GM12878 (cell line): ENCODE results near the gene SH2D2A. TPM values are rescaled to one million over a fixed set of nuclear protein-coding genes. Genes with fewer than 3 reads are reported as not detected.

Source experiments
- ATAC-seq: fragments of 200-7000 bp; cut with Tn5 transposase; 3 replicates; pipeline ENCODE4 v1.9.1; 2020; ENCODE audit warnings: mild to moderate bottlenecking, moderate library complexity
- BruUV-seq: library from RNA; stranded (reverse); fragments of 400-500 nt; replicated peaks from 2 replicates; lab custom pipeline; 2021; lab: Mats Ljungman, UMichigan
- CTCF ChIA-PET: fragments of 300-600 bp; sonication (Branson Sonifier 250); formaldehyde crosslinking; extraction: SDS; loops from one replicate; lab custom pipeline; 2021; ENCODE audit warnings: inconsistent platforms; lab: Yijun Ruan, JAX
- POLR2A ChIA-PET: fragments of 350-600 bp; formaldehyde crosslinking; extraction: SDS; loops from one replicate; lab custom pipeline; 2021; ENCODE audit warnings: inconsistent platforms; lab: Charles Lee
- RAD21 ChIA-PET: fragments of 300-600 bp; sonication (Branson Sonifier 250); formaldehyde crosslinking; loops from one replicate; lab custom pipeline; 2023; ENCODE audit warnings: antibody characterized with exemption; ENCODE audit not compliant: unreplicated experiment; lab: Charles Lee
- SMC1A ChIA-PET: fragments of 300-600 bp; sonication (Branson Sonifier 250); formaldehyde crosslinking; loops from one replicate; lab custom pipeline; 2023; ENCODE audit not compliant: unreplicated experiment, uncharacterized antibody; lab: Charles Lee
- DNase-seq: peaks from one replicate; pipeline ENCODE4 v3.0.0-alpha.2; 2011; ENCODE audit warnings: low read depth, low spot score
- FAIRE-seq: peaks from 3 replicates; lab custom pipeline; 2011; peaks lifted over from hg19 to GRCh38; lab: Jason Lieb, UNC
- H2AFZ ChIP-seq: 2 replicates; pipeline ENCODE4 v1.6.0; 2011; ENCODE audit warnings: low read depth, low read length, control low read depth; ENCODE audit not compliant: control insufficient read depth
- H3K27ac ChIP-seq: 2 replicates; pipeline ENCODE4 v1.5.1; 2011; ENCODE audit warnings: control low read depth; ENCODE audit not compliant: control insufficient read depth, insufficient read depth
- H3K27me3 ChIP-seq, 2 experiments: replicated peaks in 1 of 2; 2 replicates each; pipeline versions ENCODE4 v1.6.0 to v1.6.1; 2011; ENCODE audit warnings: low read length in 1 of 2; ENCODE audit not compliant: control insufficient read depth in 2 of 2, insufficient read depth in 2 of 2
- H3K36me3 ChIP-seq, 2 experiments: 2 replicates each; pipeline ENCODE4 v1.5.1; 2011; ENCODE audit warnings: low read length in 1 of 2; ENCODE audit not compliant: control insufficient read depth in 2 of 2, insufficient read depth in 2 of 2
- H3K4me1 ChIP-seq: 2 replicates; pipeline ENCODE4 v1.6.1; 2011; ENCODE audit warnings: mild to moderate bottlenecking, low read length, moderate library complexity, mixed read lengths; ENCODE audit not compliant: control insufficient read depth, insufficient read depth
- H3K4me2 ChIP-seq: 2 replicates; pipeline ENCODE4 v1.6.0; 2011; ENCODE audit warnings: control low read depth; ENCODE audit not compliant: control insufficient read depth, insufficient read depth
- H3K4me3 ChIP-seq: fragments of 200-600 bp; sonication (generic); 2 replicates; pipeline ENCODE4 v1.5.1; 2016
- H3K79me2 ChIP-seq: 2 replicates; pipeline ENCODE4 v1.6.0; 2011; ENCODE audit warnings: low read length; ENCODE audit not compliant: control insufficient read depth, insufficient read depth
- H3K9ac ChIP-seq: 2 replicates; pipeline ENCODE4 v1.8.0; 2011; ENCODE audit warnings: low read length, control low read depth, mixed read lengths; ENCODE audit not compliant: control insufficient read depth, insufficient read depth
- H3K9me3 ChIP-seq: replicated peaks from 3 replicates; pipeline ENCODE4 v1.5.1; 2011; ENCODE audit warnings: mild to moderate bottlenecking, low read length; ENCODE audit not compliant: control insufficient read depth, insufficient read depth
- H4K20me1 ChIP-seq: 2 replicates; pipeline ENCODE4 v1.6.0; 2011; ENCODE audit not compliant: control insufficient read depth, insufficient read depth
- CHD1 ChIP-seq: IDR thresholded peaks from 2 replicates; pipeline ENCODE4 v1.6.1; 2012; ENCODE audit warnings: low read depth, low read length, improper control_type of control experiment
- CHD4 ChIP-seq: fragments of 200-600 bp; sonication (generic); IDR thresholded peaks from 2 replicates; pipeline ENCODE4 v1.6.1; 2016; ENCODE audit warnings: mild to moderate bottlenecking
- IRF4 ChIP-seq: IDR thresholded peaks from 2 replicates; pipeline ENCODE4 v1.6.1; 2011; ENCODE audit warnings: low read depth, low read length
- MEF2A ChIP-seq: IDR thresholded peaks from 2 replicates; pipeline ENCODE4 v1.6.1; 2011; ENCODE audit warnings: low read depth, mild to moderate bottlenecking, low read length, moderate library complexity; ENCODE audit not compliant: insufficient read depth
- PAX8 ChIP-seq: fragments of 450-650 bp; IDR thresholded peaks from 2 replicates; pipeline ENCODE4 v1.6.1; 2017; ENCODE audit warnings: mild to moderate bottlenecking, moderate library complexity
- RUNX3 ChIP-seq: IDR thresholded peaks from 2 replicates; pipeline ENCODE4 v1.6.1; 2012; ENCODE audit warnings: low read length, inconsistent platforms
- SIX5 ChIP-seq: IDR thresholded peaks from 2 replicates; pipeline ENCODE4 v1.6.1; 2011; ENCODE audit warnings: mild to moderate bottlenecking, low read depth, low read length, moderate library complexity; ENCODE audit not compliant: severe bottlenecking
- SMAD5 ChIP-seq: IDR thresholded peaks from 2 replicates; pipeline ENCODE4 v1.6.1; 2016; ENCODE audit warnings: antibody characterized with exemption, low read depth
- SMC3 ChIP-seq: IDR thresholded peaks from 2 replicates; pipeline ENCODE4 v1.6.1; 2011; ENCODE audit warnings: low read length, improper control_type of control experiment, borderline replicate concordance
- TCF7 ChIP-seq: IDR thresholded peaks from 2 replicates; pipeline ENCODE4 v1.6.1; 2014; ENCODE audit warnings: antibody characterized with exemption, borderline replicate concordance
- WGBS: methylation state at CpG from one replicate; pipeline ENCODE4 v1.1.6; 2016; ENCODE audit warnings: low lambda C conversion rate; ENCODE audit not compliant: insufficient replicate concordance, insufficient coverage; ENCODE audit errors: missing lambda C conversion rate; 5-methylcytosine and 5-hydroxymethylcytosine counted together
- in situ Hi-C: fragments of 300-500 bp; cut with MboI; formaldehyde crosslinking; loops from 9 replicates; pipeline ENCODE4 v1.14.3; 2018; ENCODE audit warnings: mixed read lengths
- intact Hi-C: fragments of 100-400 bp; cut with micrococcal nuclease; formaldehyde crosslinking; loops from one replicate; pipeline ENCODE4 v1.14.2; 2022; ENCODE audit not compliant: unreplicated experiment
- polyA plus RNA-seq, 11 experiments: library from polyadenylated mRNA; depleted of rRNA in 4 of 11; unstranded in 6 of 11; stranded (reverse) in 5 of 11; fragments of >200 nt; fragmentation: Nextera tagmentation in 4 of 11; fragmentation: Illumina TruSeq in 1 of 11; extraction: Ambion mirVana in 4 of 11; extraction: Trizol in 1 of 11; gene quantifications; 1 replicate in 1 of 11; 2 replicates in 10 of 11; pipeline versions ENCODE4 v1.2.1 to v1.2.3, GENCODE V29; 2011 to 2016; ENCODE audit warnings: inconsistent platforms in 2 of 11, missing spikeins in 2 of 11, low read depth in 1 of 11
- total RNA-seq, 4 experiments: library from RNA; depleted of rRNA in 3 of 4; stranded (reverse); fragments of >200 nt in 3 of 4; fragmentation: Illumina TruSeq in 1 of 4; extraction: Trizol in 1 of 4; gene quantifications; 2 replicates each; pipeline versions ENCODE4 v1.2.1 to v1.2.3, GENCODE V29; 2013 to 2021
- TF ChIP-seq, protein P1 (sequence below): IDR thresholded peaks from 2 replicates; pipeline ENCODE4 v1.6.1; 2012; ENCODE audit warnings: mild to moderate bottlenecking, low read depth, low read length
- TF ChIP-seq, protein P2 (sequence below): IDR thresholded peaks from 2 replicates; pipeline ENCODE4 v1.6.1; 2012; ENCODE audit warnings: low read length, inconsistent platforms

Gene SH2D2A
- total and polyA plus RNA-seq, 10 of the 15 experiments (the other 5 are each of a cell fraction or from before 2014, with no cell fraction given) = 0.72 to 15.9 (median 7.0) TPM

DNA sequence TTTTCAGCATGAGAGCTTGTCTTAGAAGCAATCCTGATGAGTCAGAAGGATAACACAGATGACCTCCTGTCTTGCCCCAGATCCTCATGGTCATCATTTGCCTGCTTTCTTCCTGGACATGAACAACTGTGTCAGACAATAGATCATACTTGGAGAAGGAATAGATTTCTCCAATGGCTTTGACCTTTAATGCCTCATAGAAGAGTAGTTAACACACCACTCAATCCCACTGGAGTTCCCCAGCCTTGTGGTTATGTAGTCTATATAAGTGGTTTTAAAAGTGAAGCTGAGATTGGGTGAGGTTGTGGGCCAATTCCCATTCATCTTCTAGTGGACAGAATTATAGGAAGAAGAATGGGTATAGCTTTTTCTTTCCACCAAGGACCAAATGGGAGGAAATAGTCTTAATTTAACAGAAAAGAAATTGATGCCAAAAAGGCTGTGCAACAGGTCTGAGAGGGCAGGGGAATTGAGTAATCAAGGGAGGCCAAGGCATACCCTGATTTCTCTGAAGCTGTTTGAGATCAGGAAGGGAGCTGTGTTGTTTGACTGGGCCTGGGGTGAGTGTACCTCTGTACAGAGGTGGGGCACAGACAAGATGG lies 35.0 kb downstream of the SH2D2A start:
- no peak overlapping the region for H3K4me2 ChIP-seq
- no peak overlapping the region for H3K27ac ChIP-seq
- no peak overlapping the region for H2AFZ ChIP-seq
- ATAC-seq = no peak
- H3K4me1 ChIP-seq = no peaks in the 10 kb centered on the region
- DNase-seq = no peak
- intact Hi-C loops (no loop called here), in situ Hi-C loops (no loop called here)
- no peak overlapping the region for H3K4me3 ChIP-seq
- no peak for FAIRE-seq
- H3K9me3 ChIP-seq = no peaks in the 10 kb centered on the region
- SMC1A ChIA-PET = interaction anchor here (0.8 to 1.6 kb wide), 7 partner anchors 16 to 108 kb away, joined by 3 to 10 read pairs (median 4); partner anchors contain the start of genes METTL25B and MRPL24
- H3K27me3 ChIP-seq = no peaks in the 10 kb centered on the region
- RAD21 ChIA-PET = interaction anchor here (0.6 to 1.1 kb wide), 3 partner anchors 23 to 54 kb away, joined by 3 read pairs; partner anchors contain the start of genes ISG20L2, METTL25B and MRPL24
- POLR2A ChIA-PET = interaction anchor here (0.6 to 1.7 kb wide), 4 partner anchors 10 to 92 kb away, joined by 3 to 5 read pairs (median 4); partner anchors contain the start of genes ISG20L2 and METTL25B
- no peak overlapping the region for H3K9ac ChIP-seq
- H3K79me2 ChIP-seq = peaks cover 31% of the 10 kb centered on the region
- TSS peak; percentile 19 for BruUV-seq
- CTCF ChIA-PET = interaction anchor here (0.8 to 10.1 kb wide), 12 partner anchors 9 to 124 kb away, joined by 3 to 84 read pairs (median 4); partner anchors contain the start of genes ISG20L2, METTL25B and NTRK1
- no peaks in the 10 kb centered on the region for H4K20me1 ChIP-seq
- peaks cover 10 to 34% of the 10 kb centered on the region in 2 experiments; a peak in 3 of 4 replicates for H3K36me3 ChIP-seq
- TF ChIP-seq CHD4 (no peak), RUNX3 (peak; percentile 10; the same call in 1 of the 2 replicates)

DNA sequence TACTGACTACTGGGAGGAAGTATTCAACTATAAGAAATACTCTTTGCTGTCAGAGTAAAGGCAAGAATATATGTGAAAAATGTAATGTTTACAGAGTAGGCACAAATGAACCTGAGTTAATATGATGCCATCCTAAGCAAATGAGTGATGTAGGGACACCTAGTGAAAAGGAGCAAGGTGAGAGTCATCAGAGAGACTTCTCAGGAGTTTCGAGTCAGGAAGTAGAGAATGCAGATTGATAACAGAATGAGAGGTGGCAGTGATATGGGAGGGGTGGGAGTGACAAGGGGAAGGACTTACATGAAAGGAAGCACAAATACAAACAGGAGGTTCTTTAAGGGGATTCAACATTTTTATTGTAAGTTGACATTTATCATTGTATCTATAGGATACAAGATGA lies 39.1 kb downstream of the SH2D2A start:
- Histone ChIP-seq H3K9ac (no peak overlapping the region), H3K4me2 (peak overlapping the region; percentile 35; the same call in 1 of the 2 replicates), H3K79me2 (peaks cover 62% of the 10 kb centered on the region), H4K20me1 (no peaks in the 10 kb centered on the region), H3K27me3 (no peaks in the 10 kb centered on the region), H3K4me3 (no peak overlapping the region), H3K4me1 (no peaks in the 10 kb centered on the region), H3K36me3 (peaks cover 0 to 20% of the 10 kb centered on the region in 2 experiments; a peak in 2 of 4 replicates), H2AFZ (no peak overlapping the region), H3K9me3 (no peaks in the 10 kb centered on the region), H3K27ac (no peak overlapping the region)
- ChIA-PET CTCF (interaction anchor here (0.6 to 10.1 kb wide), 6 partner anchors 9 to 297 kb away, joined by 3 to 84 read pairs (median 4); partner anchors contain the start of genes ISG20L2, METTL25B and NTRK1), SMC1A (interaction anchor here (1.6 to 1.9 kb wide), 4 partner anchors 12 to 82 kb away, joined by 3 to 7 read pairs (median 4); partner anchors contain the start of genes ISG20L2 and METTL25B), RAD21 (interaction anchor here (1.1 to 1.5 kb wide), 2 partner anchors 37 to 51 kb away, joined by 3 to 5 read pairs; partner anchors contain the start of gene MRPL24), POLR2A (no interaction called here)
- ATAC-seq = no peak; the same call in 2 of the 3 replicates
- WGBS = 89% methylated on average over 1 of the region's 1 CpG
- no peak for TF ChIP-seq SIX5
- no peak for TF ChIP-seq CHD1
- TF ChIP-seq IRF4 = no peak
- TF ChIP-seq SMAD5 = no peak
- no peak for TF ChIP-seq MEF2A
- TF ChIP-seq TCF7 = no peak
- TF ChIP-seq CHD4 = no peak
- TF ChIP-seq SMC3 = no peak
- TF ChIP-seq PAX8 = no peak
- TF ChIP-seq, protein P1, sequence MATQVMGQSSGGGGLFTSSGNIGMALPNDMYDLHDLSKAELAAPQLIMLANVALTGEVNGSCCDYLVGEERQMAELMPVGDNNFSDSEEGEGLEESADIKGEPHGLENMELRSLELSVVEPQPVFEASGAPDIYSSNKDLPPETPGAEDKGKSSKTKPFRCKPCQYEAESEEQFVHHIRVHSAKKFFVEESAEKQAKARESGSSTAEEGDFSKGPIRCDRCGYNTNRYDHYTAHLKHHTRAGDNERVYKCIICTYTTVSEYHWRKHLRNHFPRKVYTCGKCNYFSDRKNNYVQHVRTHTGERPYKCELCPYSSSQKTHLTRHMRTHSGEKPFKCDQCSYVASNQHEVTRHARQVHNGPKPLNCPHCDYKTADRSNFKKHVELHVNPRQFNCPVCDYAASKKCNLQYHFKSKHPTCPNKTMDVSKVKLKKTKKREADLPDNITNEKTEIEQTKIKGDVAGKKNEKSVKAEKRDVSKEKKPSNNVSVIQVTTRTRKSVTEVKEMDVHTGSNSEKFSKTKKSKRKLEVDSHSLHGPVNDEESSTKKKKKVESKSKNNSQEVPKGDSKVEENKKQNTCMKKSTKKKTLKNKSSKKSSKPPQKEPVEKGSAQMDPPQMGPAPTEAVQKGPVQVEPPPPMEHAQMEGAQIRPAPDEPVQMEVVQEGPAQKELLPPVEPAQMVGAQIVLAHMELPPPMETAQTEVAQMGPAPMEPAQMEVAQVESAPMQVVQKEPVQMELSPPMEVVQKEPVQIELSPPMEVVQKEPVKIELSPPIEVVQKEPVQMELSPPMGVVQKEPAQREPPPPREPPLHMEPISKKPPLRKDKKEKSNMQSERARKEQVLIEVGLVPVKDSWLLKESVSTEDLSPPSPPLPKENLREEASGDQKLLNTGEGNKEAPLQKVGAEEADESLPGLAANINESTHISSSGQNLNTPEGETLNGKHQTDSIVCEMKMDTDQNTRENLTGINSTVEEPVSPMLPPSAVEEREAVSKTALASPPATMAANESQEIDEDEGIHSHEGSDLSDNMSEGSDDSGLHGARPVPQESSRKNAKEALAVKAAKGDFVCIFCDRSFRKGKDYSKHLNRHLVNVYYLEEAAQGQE = no peak
- TF ChIP-seq, protein P2, sequence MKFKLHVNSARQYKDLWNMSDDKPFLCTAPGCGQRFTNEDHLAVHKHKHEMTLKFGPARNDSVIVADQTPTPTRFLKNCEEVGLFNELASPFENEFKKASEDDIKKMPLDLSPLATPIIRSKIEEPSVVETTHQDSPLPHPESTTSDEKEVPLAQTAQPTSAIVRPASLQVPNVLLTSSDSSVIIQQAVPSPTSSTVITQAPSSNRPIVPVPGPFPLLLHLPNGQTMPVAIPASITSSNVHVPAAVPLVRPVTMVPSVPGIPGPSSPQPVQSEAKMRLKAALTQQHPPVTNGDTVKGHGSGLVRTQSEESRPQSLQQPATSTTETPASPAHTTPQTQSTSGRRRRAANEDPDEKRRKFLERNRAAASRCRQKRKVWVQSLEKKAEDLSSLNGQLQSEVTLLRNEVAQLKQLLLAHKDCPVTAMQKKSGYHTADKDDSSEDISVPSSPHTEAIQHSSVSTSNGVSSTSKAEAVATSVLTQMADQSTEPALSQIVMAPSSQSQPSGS = no peak
- in situ Hi-C loops = no loop called here
- intact Hi-C loops = no loop called here
- no peak for DNase-seq
- BruUV-seq = no TSS peak
- FAIRE-seq = no peak
